PC-3 (cell line): Measurements from ENCODE around the gene B3GNT8. TPM values are rescaled to one million over a fixed set of nuclear protein-coding genes. Genes with fewer than 3 reads are reported as not detected.

Experiments used
- ATAC-seq: fragments of 200-7000 bp; cut with Tn5 transposase; 2 replicates; pipeline ENCODE4 v1.9.1; 2020; ENCODE audit warnings: mild to moderate bottlenecking, moderate library complexity
- BruUV-seq: library from RNA; stranded (reverse); fragments of 400-500 nt; replicated peaks from 2 replicates; lab custom pipeline; 2021; lab: Mats Ljungman, UMichigan
- CTCF ChIA-PET: fragments of 300-600 bp; sonication (Branson Sonifier 250); formaldehyde crosslinking; loops from one replicate; lab custom pipeline; 2022; ENCODE audit warnings: antibody characterized with exemption; lab: Charles Lee
- POLR2A ChIA-PET: fragments of 300-600 bp; sonication (Branson Sonifier 250); formaldehyde crosslinking; loops from one replicate; lab custom pipeline; 2022; ENCODE audit warnings: antibody characterized with exemption; ENCODE audit not compliant: unreplicated experiment; lab: Charles Lee
- DNase-seq: peaks from one replicate; pipeline ENCODE4 v3.0.0-alpha.2; 2015
- H2AFZ ChIP-seq: fragments of 300-600 bp; sonication (generic); 2 replicates; pipeline ENCODE4 v1.6.0; 2016; ENCODE audit warnings: antibody characterized with exemption, low read length
- H3F3A ChIP-seq: fragments of 300-600 bp; sonication (generic); one replicate; pipeline ENCODE4 v1.6.0; 2017; ENCODE audit warnings: antibody characterized with exemption, low read length, control low read depth, mild to moderate bottlenecking; ENCODE audit not compliant: unreplicated experiment
- H3K27ac ChIP-seq: fragments of 300-600 bp; sonication (generic); 2 replicates; pipeline ENCODE4 v1.5.1; 2016; ENCODE audit warnings: mild to moderate bottlenecking, low read length
- H3K27me3 ChIP-seq: fragments of 300-600 bp; sonication (generic); 2 replicates; pipeline ENCODE4 v1.6.1; 2016; ENCODE audit warnings: low read length, mixed read lengths
- H3K36me3 ChIP-seq: fragments of 300-600 bp; sonication (generic); 2 replicates; pipeline ENCODE4 v1.6.1; 2016; ENCODE audit warnings: low read depth, mixed run types, low read length, mixed read lengths
- H3K4me1 ChIP-seq: fragments of 300-600 bp; sonication (generic); 2 replicates; pipeline ENCODE4 v1.5.1; 2016; ENCODE audit warnings: low read length; ENCODE audit not compliant: insufficient read depth
- H3K4me2 ChIP-seq: fragments of 300-600 bp; sonication (generic); 2 replicates; pipeline ENCODE4 v1.6.0; 2016; ENCODE audit warnings: low read length
- H3K4me3 ChIP-seq: fragments of 300-600 bp; sonication (generic); 2 replicates; pipeline ENCODE4 v1.5.1; 2016; ENCODE audit warnings: mild to moderate bottlenecking, low read length, mixed read lengths
- H3K79me2 ChIP-seq: fragments of 300-600 bp; sonication (generic); 2 replicates; pipeline ENCODE4 v1.6.1; 2017; ENCODE audit warnings: low read length, mixed read lengths
- H3K9ac ChIP-seq: fragments of 300-600 bp; sonication (generic); 2 replicates; pipeline ENCODE4 v1.6.0; 2016; ENCODE audit warnings: mild to moderate bottlenecking, low read length
- H3K9me2 ChIP-seq: fragments of 300-600 bp; sonication (generic); replicated peaks from 2 replicates; pipeline ENCODE4 v1.6.1; 2016; ENCODE audit warnings: mixed run types, low read length, mixed read lengths
- H3K9me3 ChIP-seq: fragments of 300-600 bp; sonication (generic); 2 replicates; pipeline ENCODE4 v1.6.1; 2016; ENCODE audit warnings: low read length, mixed read lengths
- H4K20me1 ChIP-seq: fragments of 300-600 bp; sonication (generic); 2 replicates; pipeline ENCODE4 v1.6.1; 2016; ENCODE audit warnings: low read length, mixed read lengths
- EZH2 ChIP-seq: fragments of 300-600 bp; sonication (generic); IDR thresholded peaks from one replicate; pipeline ENCODE4 v1.6.1; 2017; ENCODE audit warnings: antibody characterized with exemption, mild to moderate bottlenecking, low read length; ENCODE audit not compliant: unreplicated experiment
- EZH2phosphoT487 ChIP-seq: fragments of 300-600 bp; sonication (generic); IDR thresholded peaks from 2 replicates; pipeline ENCODE4 v1.6.1; 2018; ENCODE audit warnings: mild to moderate bottlenecking, antibody characterized with exemption, low read length, borderline replicate concordance
- intact Hi-C: fragments of 100-400 bp; cut with micrococcal nuclease; formaldehyde crosslinking; loops from 2 replicates; pipeline ENCODE4 v1.9.0; 2023
- total RNA-seq: library from RNA; depleted of rRNA; stranded (reverse); fragments of >200 nt; gene quantifications from 2 replicates; pipeline ENCODE4 v1.2.3, GENCODE V29; 2014
- TF ChIP-seq, protein P1 (sequence below): fragments of 300-600 bp; sonication (generic); conservative IDR thresholded peaks from 2 replicates; pipeline ENCODE4 v1.5.1; 2017; ENCODE audit warnings: antibody characterized with exemption, low read depth, mild to moderate bottlenecking, low read length

B3GNT8 gene
- total RNA-seq, 1 experiment from 2014 or later, result 2.3 TPM

DNA sequence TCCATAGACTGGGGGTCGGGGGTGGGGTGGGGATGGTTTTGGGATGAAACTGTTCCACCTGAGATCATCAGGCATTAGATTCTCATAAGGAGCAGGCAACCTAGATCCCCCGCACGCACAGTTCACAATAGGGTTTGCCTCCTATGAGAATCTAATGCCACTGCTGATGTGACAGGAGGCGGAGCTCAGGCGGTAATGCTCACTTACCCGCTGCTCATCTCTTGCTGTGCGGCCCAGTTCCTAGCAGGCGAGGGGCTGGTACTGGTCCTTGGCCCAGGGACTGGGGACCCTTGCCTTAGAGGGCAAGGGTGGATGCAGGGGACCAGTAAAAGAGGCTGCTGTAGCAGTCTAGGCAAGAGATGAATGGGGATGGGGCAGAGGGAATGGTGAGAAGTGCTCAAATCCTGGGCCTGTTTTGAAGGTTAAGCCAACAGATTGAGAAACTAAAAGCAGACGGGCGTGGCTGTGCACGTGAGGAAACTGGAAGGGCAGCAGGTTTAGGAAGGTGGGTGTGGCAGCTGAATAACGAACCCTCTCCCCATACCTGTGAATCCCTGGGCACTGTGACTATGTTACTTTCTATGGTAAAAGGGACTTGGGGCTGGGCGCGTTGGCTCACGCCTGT, 14.3 kb upstream of the B3GNT8 start:
- Histone ChIP-seq H3K4me3 (no peak overlapping the region), H3K27ac (no peak overlapping the region), H3K9ac (no peak overlapping the region), H3K4me1 (peaks cover 6% of the 10 kb centered on the region; the same call in 1 of the 2 replicates), H3F3A (no peaks in the 10 kb centered on the region), H3K9me3 (no peaks in the 10 kb centered on the region), H3K4me2 (no peak overlapping the region), H3K27me3 (no peaks in the 10 kb centered on the region), H3K79me2 (peaks cover 9% of the 10 kb centered on the region; the same call in 1 of the 2 replicates), H3K36me3 (no peaks in the 10 kb centered on the region), H2AFZ (no peak overlapping the region), H4K20me1 (no peaks in the 10 kb centered on the region), H3K9me2 (no peaks in the 10 kb centered on the region)
- POLR2A ChIA-PET, result no interaction called here
- DNase-seq, result no peak
- intact Hi-C loops, result no loop called here
- CTCF ChIA-PET, result no interaction called here
- ATAC-seq, result no peak
- TF ChIP-seq EZH2 (no peak), EZH2phosphoT487 (no peak)
- TF ChIP-seq, protein P1, sequence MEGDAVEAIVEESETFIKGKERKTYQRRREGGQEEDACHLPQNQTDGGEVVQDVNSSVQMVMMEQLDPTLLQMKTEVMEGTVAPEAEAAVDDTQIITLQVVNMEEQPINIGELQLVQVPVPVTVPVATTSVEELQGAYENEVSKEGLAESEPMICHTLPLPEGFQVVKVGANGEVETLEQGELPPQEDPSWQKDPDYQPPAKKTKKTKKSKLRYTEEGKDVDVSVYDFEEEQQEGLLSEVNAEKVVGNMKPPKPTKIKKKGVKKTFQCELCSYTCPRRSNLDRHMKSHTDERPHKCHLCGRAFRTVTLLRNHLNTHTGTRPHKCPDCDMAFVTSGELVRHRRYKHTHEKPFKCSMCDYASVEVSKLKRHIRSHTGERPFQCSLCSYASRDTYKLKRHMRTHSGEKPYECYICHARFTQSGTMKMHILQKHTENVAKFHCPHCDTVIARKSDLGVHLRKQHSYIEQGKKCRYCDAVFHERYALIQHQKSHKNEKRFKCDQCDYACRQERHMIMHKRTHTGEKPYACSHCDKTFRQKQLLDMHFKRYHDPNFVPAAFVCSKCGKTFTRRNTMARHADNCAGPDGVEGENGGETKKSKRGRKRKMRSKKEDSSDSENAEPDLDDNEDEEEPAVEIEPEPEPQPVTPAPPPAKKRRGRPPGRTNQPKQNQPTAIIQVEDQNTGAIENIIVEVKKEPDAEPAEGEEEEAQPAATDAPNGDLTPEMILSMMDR, result no peak
- BruUV-seq, result no TSS peak

DNA sequence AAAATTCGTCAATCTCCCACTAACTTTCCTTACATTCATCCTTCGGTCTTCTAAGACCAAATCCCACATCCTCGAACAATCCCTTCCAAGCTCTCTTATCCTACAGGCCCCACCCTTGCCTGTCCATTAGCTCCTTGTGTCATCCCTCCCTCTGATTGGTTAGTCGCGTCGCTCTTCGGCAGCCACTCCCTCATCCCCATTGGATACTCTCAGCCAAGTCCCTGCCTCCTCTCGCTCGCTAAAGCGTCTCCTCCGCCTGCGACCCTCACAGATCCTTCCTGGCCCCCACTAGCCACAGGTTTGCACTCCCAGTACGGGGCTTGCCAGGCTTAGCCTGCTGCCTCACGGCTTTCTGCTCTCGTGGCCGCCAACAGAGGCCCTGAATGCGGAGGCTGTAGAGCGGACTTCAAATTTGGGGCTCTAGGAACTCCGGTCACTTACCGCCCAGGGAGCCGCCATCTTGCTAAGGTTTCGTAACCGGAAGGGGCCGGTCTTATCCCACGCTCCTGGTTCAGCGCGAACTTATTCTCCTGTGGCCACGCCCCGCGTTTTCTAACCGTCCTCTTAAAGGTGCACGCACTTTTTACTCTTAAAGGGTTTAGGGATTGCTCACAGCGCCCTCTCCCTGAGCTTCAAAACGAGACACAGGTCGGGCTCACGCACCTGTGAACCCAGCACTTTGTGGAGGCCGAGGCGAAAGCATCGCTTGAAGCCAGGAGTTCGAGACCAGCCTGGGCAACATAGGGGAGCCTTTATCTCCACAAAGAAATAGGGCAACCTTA, 12.5 kb upstream of the B3GNT8 start, which contains the start of gene DMAC2:
Gene DMAC2, minus strand, starts transcription at position 472 of the 782 bp plus-strand sequence. Its CDS starts 13 bp downstream, at position 459.
- Histone ChIP-seq H3K4me1 (peaks cover 6% of the 10 kb centered on the region; the same call in 1 of the 2 replicates), H3K27me3 (no peaks in the 10 kb centered on the region), H3K36me3 (no peaks in the 10 kb centered on the region), H2AFZ (peak within 1 kb of the TSS; percentile 95), H3K4me3 (peak within 1 kb of the TSS; percentile 99), H3K4me2 (peak within 1 kb of the TSS; percentile 97), H4K20me1 (no peaks in the 10 kb centered on the region), H3F3A (no peaks in the 10 kb centered on the region), H3K79me2 (peaks cover 9% of the 10 kb centered on the region; the same call in 1 of the 2 replicates), H3K9ac (peak within 1 kb of the TSS; percentile 89), H3K9me3 (no peaks in the 10 kb centered on the region), H3K9me2 (no peaks in the 10 kb centered on the region), H3K27ac (peak within 1 kb of the TSS; percentile 72)
- ATAC-seq (peak; percentile 99), DNase-seq (peak; percentile 97)
- ChIA-PET CTCF (interaction anchor here (0.9 to 1.0 kb wide), 2 partner anchors 9 to 124 kb away, joined by 3 to 15 read pairs; no protein-coding TSS in a partner anchor), POLR2A (interaction anchor here (0.6 kb wide), 2 partner anchors 119 to 194 kb away, joined by 3 read pairs; no protein-coding TSS in a partner anchor)
- BruUV-seq, result TSS peak; percentile 85
- TF ChIP-seq EZH2 (no peak), EZH2phosphoT487 (no peak)
- TF ChIP-seq, protein P1, result peak; percentile 65
- intact Hi-C loops, result no loop called here
